PC-3 (cell line): ENCODE results near the gene KANK4. TPM values are rescaled to one million over a fixed set of nuclear protein-coding genes. Genes with fewer than 3 reads are reported as not detected.

ENCODE experiments used
- ATAC-seq: fragments of 200-7000 bp; cut with Tn5 transposase; 2 replicates; pipeline ENCODE4 v1.9.1; 2020; ENCODE audit warnings: mild to moderate bottlenecking, moderate library complexity
- BruUV-seq: library from RNA; stranded (reverse); fragments of 400-500 nt; replicated peaks from 2 replicates; lab custom pipeline; 2021; lab: Mats Ljungman, UMichigan
- CTCF ChIA-PET: fragments of 300-600 bp; sonication (Branson Sonifier 250); formaldehyde crosslinking; loops from one replicate; lab custom pipeline; 2022; ENCODE audit warnings: antibody characterized with exemption; lab: Charles Lee
- POLR2A ChIA-PET: fragments of 300-600 bp; sonication (Branson Sonifier 250); formaldehyde crosslinking; loops from one replicate; lab custom pipeline; 2022; ENCODE audit warnings: antibody characterized with exemption; ENCODE audit not compliant: unreplicated experiment; lab: Charles Lee
- DNase-seq: peaks from one replicate; pipeline ENCODE4 v3.0.0-alpha.2; 2015
- H2AFZ ChIP-seq: fragments of 300-600 bp; sonication (generic); 2 replicates; pipeline ENCODE4 v1.6.0; 2016; ENCODE audit warnings: antibody characterized with exemption, low read length
- H3F3A ChIP-seq: fragments of 300-600 bp; sonication (generic); one replicate; pipeline ENCODE4 v1.6.0; 2017; ENCODE audit warnings: antibody characterized with exemption, low read length, control low read depth, mild to moderate bottlenecking; ENCODE audit not compliant: unreplicated experiment
- H3K27ac ChIP-seq: fragments of 300-600 bp; sonication (generic); 2 replicates; pipeline ENCODE4 v1.5.1; 2016; ENCODE audit warnings: mild to moderate bottlenecking, low read length
- H3K27me3 ChIP-seq: fragments of 300-600 bp; sonication (generic); 2 replicates; pipeline ENCODE4 v1.6.1; 2016; ENCODE audit warnings: low read length, mixed read lengths
- H3K36me3 ChIP-seq: fragments of 300-600 bp; sonication (generic); 2 replicates; pipeline ENCODE4 v1.6.1; 2016; ENCODE audit warnings: low read depth, mixed run types, low read length, mixed read lengths
- H3K4me1 ChIP-seq: fragments of 300-600 bp; sonication (generic); 2 replicates; pipeline ENCODE4 v1.5.1; 2016; ENCODE audit warnings: low read length; ENCODE audit not compliant: insufficient read depth
- H3K4me2 ChIP-seq: fragments of 300-600 bp; sonication (generic); 2 replicates; pipeline ENCODE4 v1.6.0; 2016; ENCODE audit warnings: low read length
- H3K4me3 ChIP-seq: fragments of 300-600 bp; sonication (generic); 2 replicates; pipeline ENCODE4 v1.5.1; 2016; ENCODE audit warnings: mild to moderate bottlenecking, low read length, mixed read lengths
- H3K79me2 ChIP-seq: fragments of 300-600 bp; sonication (generic); 2 replicates; pipeline ENCODE4 v1.6.1; 2017; ENCODE audit warnings: low read length, mixed read lengths
- H3K9ac ChIP-seq: fragments of 300-600 bp; sonication (generic); 2 replicates; pipeline ENCODE4 v1.6.0; 2016; ENCODE audit warnings: mild to moderate bottlenecking, low read length
- H3K9me2 ChIP-seq: fragments of 300-600 bp; sonication (generic); replicated peaks from 2 replicates; pipeline ENCODE4 v1.6.1; 2016; ENCODE audit warnings: mixed run types, low read length, mixed read lengths
- H3K9me3 ChIP-seq: fragments of 300-600 bp; sonication (generic); 2 replicates; pipeline ENCODE4 v1.6.1; 2016; ENCODE audit warnings: low read length, mixed read lengths
- H4K20me1 ChIP-seq: fragments of 300-600 bp; sonication (generic); 2 replicates; pipeline ENCODE4 v1.6.1; 2016; ENCODE audit warnings: low read length, mixed read lengths
- EZH2 ChIP-seq: fragments of 300-600 bp; sonication (generic); IDR thresholded peaks from one replicate; pipeline ENCODE4 v1.6.1; 2017; ENCODE audit warnings: antibody characterized with exemption, mild to moderate bottlenecking, low read length; ENCODE audit not compliant: unreplicated experiment
- EZH2phosphoT487 ChIP-seq: fragments of 300-600 bp; sonication (generic); IDR thresholded peaks from 2 replicates; pipeline ENCODE4 v1.6.1; 2018; ENCODE audit warnings: mild to moderate bottlenecking, antibody characterized with exemption, low read length, borderline replicate concordance
- intact Hi-C: fragments of 100-400 bp; cut with micrococcal nuclease; formaldehyde crosslinking; loops from 2 replicates; pipeline ENCODE4 v1.9.0; 2023
- total RNA-seq: library from RNA; depleted of rRNA; stranded (reverse); fragments of >200 nt; gene quantifications from 2 replicates; pipeline ENCODE4 v1.2.3, GENCODE V29; 2014
- TF ChIP-seq, protein P1 (sequence below): fragments of 300-600 bp; sonication (generic); conservative IDR thresholded peaks from 2 replicates; pipeline ENCODE4 v1.5.1; 2017; ENCODE audit warnings: antibody characterized with exemption, low read depth, mild to moderate bottlenecking, low read length

The KANK4 gene
- total RNA-seq, 1 experiment from 2014 or later = not detected

DNA sequence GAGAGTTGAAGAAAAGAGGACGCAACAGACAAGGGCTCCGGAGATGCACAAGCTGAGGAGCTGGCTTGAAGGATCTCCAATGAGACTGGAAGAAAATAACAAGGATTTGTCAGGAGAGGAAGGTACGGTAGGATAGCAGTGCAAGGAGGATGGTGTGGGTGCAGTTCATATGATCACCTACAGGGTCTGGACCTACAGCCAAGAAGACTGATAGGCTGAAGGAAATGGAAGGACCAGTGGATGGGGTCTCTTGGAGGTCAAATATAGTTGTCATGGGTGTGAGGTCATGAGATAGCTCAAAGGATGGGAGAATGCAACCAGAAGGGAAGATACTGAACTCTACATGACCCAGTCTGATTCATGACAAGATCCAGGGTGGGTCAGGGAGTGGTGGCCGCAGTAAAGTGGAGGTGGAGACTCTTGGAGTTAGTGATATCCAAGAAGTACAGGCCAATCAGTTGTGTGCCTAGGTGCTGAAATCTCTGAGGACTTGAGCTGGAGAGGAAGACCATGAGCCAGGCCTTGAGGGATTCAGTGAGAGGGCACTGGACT is 15.3 kb upstream of the KANK4 start:
- Histone ChIP-seq H2AFZ (no peak overlapping the region), H3K79me2 (no peaks in the 10 kb centered on the region), H3K9ac (no peak overlapping the region), H3K27me3 (no peaks in the 10 kb centered on the region), H4K20me1 (no peaks in the 10 kb centered on the region), H3K36me3 (no peaks in the 10 kb centered on the region), H3K9me2 (no peaks in the 10 kb centered on the region), H3K9me3 (no peaks in the 10 kb centered on the region), H3K4me3 (no peak overlapping the region), H3F3A (no peaks in the 10 kb centered on the region), H3K4me1 (no peaks in the 10 kb centered on the region; the same call in 1 of the 2 replicates), H3K27ac (no peak overlapping the region), H3K4me2 (no peak overlapping the region)
- TF ChIP-seq, protein P1, sequence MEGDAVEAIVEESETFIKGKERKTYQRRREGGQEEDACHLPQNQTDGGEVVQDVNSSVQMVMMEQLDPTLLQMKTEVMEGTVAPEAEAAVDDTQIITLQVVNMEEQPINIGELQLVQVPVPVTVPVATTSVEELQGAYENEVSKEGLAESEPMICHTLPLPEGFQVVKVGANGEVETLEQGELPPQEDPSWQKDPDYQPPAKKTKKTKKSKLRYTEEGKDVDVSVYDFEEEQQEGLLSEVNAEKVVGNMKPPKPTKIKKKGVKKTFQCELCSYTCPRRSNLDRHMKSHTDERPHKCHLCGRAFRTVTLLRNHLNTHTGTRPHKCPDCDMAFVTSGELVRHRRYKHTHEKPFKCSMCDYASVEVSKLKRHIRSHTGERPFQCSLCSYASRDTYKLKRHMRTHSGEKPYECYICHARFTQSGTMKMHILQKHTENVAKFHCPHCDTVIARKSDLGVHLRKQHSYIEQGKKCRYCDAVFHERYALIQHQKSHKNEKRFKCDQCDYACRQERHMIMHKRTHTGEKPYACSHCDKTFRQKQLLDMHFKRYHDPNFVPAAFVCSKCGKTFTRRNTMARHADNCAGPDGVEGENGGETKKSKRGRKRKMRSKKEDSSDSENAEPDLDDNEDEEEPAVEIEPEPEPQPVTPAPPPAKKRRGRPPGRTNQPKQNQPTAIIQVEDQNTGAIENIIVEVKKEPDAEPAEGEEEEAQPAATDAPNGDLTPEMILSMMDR = no peak
- TF ChIP-seq EZH2phosphoT487 (no peak), EZH2 (no peak)
- CTCF ChIA-PET = no interaction called here
- intact Hi-C loops = no loop called here
- no peak for DNase-seq
- ATAC-seq = no peak
- POLR2A ChIA-PET = no interaction called here
- no TSS peak for BruUV-seq

DNA sequence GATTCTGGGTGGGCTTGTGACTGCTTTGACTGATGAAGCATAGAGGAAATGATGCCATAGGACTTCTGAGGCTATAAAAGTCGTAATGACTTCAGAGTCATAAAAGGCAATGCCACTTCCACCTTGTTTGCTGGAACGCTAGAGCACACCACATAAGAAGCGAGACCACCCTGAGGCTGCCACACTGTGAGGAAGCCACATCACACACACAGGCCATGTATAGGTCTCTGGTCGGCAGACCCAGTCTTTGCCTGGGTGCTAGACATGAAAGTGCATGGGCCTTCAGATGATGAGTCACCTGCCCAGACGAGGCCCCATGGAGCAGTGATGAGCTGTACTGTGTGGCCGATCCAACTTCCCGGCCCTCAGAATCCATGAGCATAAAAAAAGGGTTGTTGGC is 14.2 kb upstream of the KANK4 start:
- DNase-seq = peak; percentile 48
- Histone ChIP-seq H3K9me3 (no peaks in the 10 kb centered on the region), H3K4me2 (no peak overlapping the region), H3K27ac (no peak overlapping the region), H3K4me3 (no peak overlapping the region), H4K20me1 (no peaks in the 10 kb centered on the region), H3F3A (no peaks in the 10 kb centered on the region), H3K79me2 (no peaks in the 10 kb centered on the region), H3K36me3 (no peaks in the 10 kb centered on the region), H3K4me1 (no peaks in the 10 kb centered on the region; the same call in 1 of the 2 replicates), H3K9me2 (no peaks in the 10 kb centered on the region), H3K27me3 (no peaks in the 10 kb centered on the region), H2AFZ (no peak overlapping the region), H3K9ac (no peak overlapping the region)
- POLR2A ChIA-PET = no interaction called here
- ATAC-seq = peak; percentile 35; the same call in 1 of the 2 replicates
- CTCF ChIA-PET = interaction anchor here (0.6 kb wide), 1 partner anchor 9 kb away, joined by 3 read pairs; no protein-coding TSS in a partner anchor
- TF ChIP-seq, protein P1 = no peak
- no peak for TF ChIP-seq EZH2phosphoT487
- TF ChIP-seq EZH2 = no peak
- intact Hi-C loops = no loop called here
- BruUV-seq = no TSS peak

DNA sequence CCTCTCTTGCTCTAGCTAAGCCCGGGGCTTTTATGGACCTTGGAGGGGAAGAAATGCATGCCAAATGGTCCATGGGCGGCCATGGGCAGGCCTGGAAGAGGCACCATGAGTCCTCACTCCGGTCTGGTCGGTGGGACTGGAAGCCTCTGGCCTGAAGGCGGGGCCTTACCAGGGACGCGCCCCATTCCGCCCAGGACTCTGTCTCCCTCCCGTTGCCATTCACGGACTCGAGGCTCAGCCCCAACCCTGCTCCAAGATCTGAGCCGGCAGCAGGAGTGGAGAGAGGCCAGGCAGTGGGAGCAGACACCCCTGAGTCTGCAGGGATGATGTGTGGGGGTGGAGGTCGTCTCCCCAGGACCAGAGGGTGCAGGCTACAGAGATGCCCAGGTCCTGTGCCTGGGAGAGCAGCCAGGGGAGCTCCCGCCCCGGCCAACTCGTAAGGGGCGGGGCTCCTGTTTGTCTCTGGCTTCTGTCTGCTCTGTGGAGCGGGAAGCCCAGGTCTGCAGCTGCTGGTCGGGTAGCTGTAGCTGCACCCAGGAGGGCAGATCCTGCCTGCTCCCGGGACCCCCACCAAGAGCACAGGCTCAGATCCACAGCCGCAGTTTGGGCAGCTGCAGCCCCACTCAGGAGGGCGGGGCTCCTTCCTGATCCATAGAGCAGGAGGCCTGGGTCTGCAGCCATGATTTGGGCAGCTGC is 8.3 kb upstream of the KANK4 start:
- CTCF ChIA-PET = no interaction called here
- no TSS peak for BruUV-seq
- ATAC-seq = no peak

More for the DNA sequence above, 8.3 kb upstream of the KANK4 start:
- H3K79me2 ChIP-seq = no peaks in the 10 kb centered on the region
- no peak overlapping the region for H3K9ac ChIP-seq
- TF ChIP-seq EZH2phosphoT487 (no peak), EZH2 (no peak)
- TF ChIP-seq, protein P1 = no peak
- H4K20me1 ChIP-seq = no peaks in the 10 kb centered on the region
- H3K4me2 ChIP-seq = no peak overlapping the region
- H2AFZ ChIP-seq = no peak overlapping the region
- no peaks in the 10 kb centered on the region for H3K36me3 ChIP-seq
- no peaks in the 10 kb centered on the region for H3F3A ChIP-seq
- no peak overlapping the region for H3K27ac ChIP-seq
- H3K9me2 ChIP-seq = no peaks in the 10 kb centered on the region
- no peak for DNase-seq
- no peaks in the 10 kb centered on the region for H3K9me3 ChIP-seq
- 0 out of 2 replicates have a peak, but pooled peaks cover 4% of the 10 kb centered on the region for H3K4me1 ChIP-seq
- POLR2A ChIA-PET = no interaction called here
- intact Hi-C loops = no loop called here
- H3K27me3 ChIP-seq = no peaks in the 10 kb centered on the region
- no peak overlapping the region for H3K4me3 ChIP-seq
